GM12875 (cell line): ENCODE data around the gene THBS2.

ENCODE experiments used
- H3K4me3 ChIP-seq: one replicate; pipeline ENCODE4 v1.5.1; 2011; ENCODE audit warnings: low read depth, low read length, control low read depth
- CTCF ChIP-seq: IDR thresholded peaks from 2 replicates; pipeline ENCODE4 v1.5.1; 2011; ENCODE audit warnings: low read depth, mild to moderate bottlenecking, control low read depth, inconsistent platforms, low read length, moderate library complexity, borderline replicate concordance; ENCODE audit not compliant: insufficient read depth

The THBS2 gene

GRCh38 chr6:169243186-169243585 is 10.5 kb downstream of the THBS2 start:
- no peak overlapping the region for H3K4me3 ChIP-seq
- TF ChIP-seq CTCF = no peak

GRCh38 chr6:169241688-169242350 is 11.8 kb downstream of the THBS2 start:
- H3K4me3 ChIP-seq = no peak overlapping the region
- TF ChIP-seq CTCF = no peak

GRCh38 chr6:169240591-169241390 is 12.9 kb downstream of the THBS2 start:
- H3K4me3 ChIP-seq = no peak overlapping the region
- no peak for TF ChIP-seq CTCF

- no peak overlapping the region for H3K4me3 ChIP-seq
- no peak for TF ChIP-seq CTCF
Observed at GRCh38 chr6:169240125-169240524, 13.5 kb downstream of the THBS2 start.

- no peak for TF ChIP-seq CTCF
- no peak overlapping the region for H3K4me3 ChIP-seq
Observed at GRCh38 chr6:169239181-169239580, 14.5 kb downstream of the THBS2 start.

- no peak for TF ChIP-seq CTCF
- H3K4me3 ChIP-seq = no peak overlapping the region
Observed at GRCh38 chr6:169238766-169239165, 14.9 kb downstream of the THBS2 start.
